ENCODE results near the gene SLC39A12.

Gene SLC39A12

GRCh38 chr10:18059826-18060559, 108.3 kb downstream of the SLC39A12 start:
- H3K36me3 ChIP-seq (ENCODE audit: control insufficient read depth, insufficient read depth, low read length), result no peaks in the 10 kb centered on the region
- H3K4me3 ChIP-seq (ENCODE audit: low read depth, low read length), result no peak overlapping the region
- no peak overlapping the region for H3K4me2 ChIP-seq (ENCODE audit: low read length)
- H3K4me1 ChIP-seq, result no peaks in the 10 kb centered on the region
- no peak overlapping the region for H3K27ac ChIP-seq
- H3K27me3 ChIP-seq (ENCODE audit: control insufficient read depth, insufficient read depth, low read length), result no peaks in the 10 kb centered on the region
- H3K9me3 ChIP-seq (ENCODE audit: control insufficient read depth, low read length), result no peaks in the 10 kb centered on the region
- no peaks in the 10 kb centered on the region for H3K79me2 ChIP-seq
- no peak overlapping the region for H3K9ac ChIP-seq
- H2AFZ ChIP-seq, result no peak overlapping the region
- TF ChIP-seq CTCF (IDR thresholded peaks at IDR 0.05), result no peak

DNA sequence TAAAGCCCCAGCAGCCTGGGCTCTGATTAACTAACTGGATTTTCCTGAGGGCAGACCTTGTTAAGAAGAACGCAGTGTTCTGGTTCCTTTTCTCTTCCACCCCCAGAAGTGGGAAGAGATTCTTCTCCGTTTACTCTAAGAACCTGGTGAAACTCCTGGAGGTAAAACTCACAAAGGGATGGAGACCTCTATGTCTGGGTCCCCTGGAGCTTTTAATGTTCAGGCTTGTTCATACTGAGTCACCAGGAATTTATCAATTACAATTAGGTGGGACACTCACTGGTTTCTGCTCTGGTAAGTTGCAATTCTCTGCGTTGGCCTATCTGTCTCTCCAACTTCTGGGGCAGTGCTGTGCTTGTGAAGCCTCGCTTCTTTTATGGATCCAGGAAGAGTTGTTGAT, 115.2 kb downstream of the SLC39A12 start:
- Histone ChIP-seq H3K27me3 (ENCODE audit: control insufficient read depth, insufficient read depth, low read length) (no peaks in the 10 kb centered on the region), H3K4me2 (ENCODE audit: low read length) (no peak overlapping the region), H3K9ac (no peak overlapping the region), H3K4me1 (no peaks in the 10 kb centered on the region), H3K36me3 (ENCODE audit: control insufficient read depth, insufficient read depth, low read length) (no peaks in the 10 kb centered on the region), H2AFZ (no peak overlapping the region), H3K27ac (no peak overlapping the region), H3K4me3 (ENCODE audit: low read depth, low read length) (no peak overlapping the region), H3K79me2 (no peaks in the 10 kb centered on the region), H3K9me3 (ENCODE audit: control insufficient read depth, low read length) (no peaks in the 10 kb centered on the region)
- no peak for TF ChIP-seq CTCF (IDR thresholded peaks at IDR 0.05)

DNA sequence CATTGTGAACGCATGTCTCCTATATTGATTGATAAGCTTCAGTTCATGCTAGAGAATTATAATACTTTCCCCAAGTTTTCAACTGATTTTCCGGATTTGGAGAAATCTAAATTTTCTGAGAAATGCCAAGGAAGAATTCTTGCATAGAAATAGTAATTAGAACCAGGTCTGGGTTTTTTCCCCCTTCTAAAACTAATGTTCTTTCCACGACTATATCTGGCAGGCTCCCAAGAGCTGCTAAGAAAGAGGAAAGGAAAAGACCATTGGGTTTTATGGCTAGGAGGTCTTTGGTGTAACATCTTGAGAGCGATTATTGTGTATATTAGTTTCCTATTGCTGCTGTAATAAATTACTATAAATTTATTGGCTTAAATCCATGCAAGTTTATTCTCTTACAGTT, 116.7 kb downstream of the SLC39A12 start:
- TF ChIP-seq CTCF (IDR thresholded peaks at IDR 0.05), result no peak
- H2AFZ ChIP-seq, result no peak overlapping the region
- no peaks in the 10 kb centered on the region for H3K27me3 ChIP-seq (ENCODE audit: control insufficient read depth, insufficient read depth, low read length)
- H3K9me3 ChIP-seq (ENCODE audit: control insufficient read depth, low read length), result no peaks in the 10 kb centered on the region
- H3K4me2 ChIP-seq (ENCODE audit: low read length), result no peak overlapping the region
- no peak overlapping the region for H3K4me3 ChIP-seq (ENCODE audit: low read depth, low read length)
- H3K27ac ChIP-seq, result no peak overlapping the region
- H3K4me1 ChIP-seq, result no peaks in the 10 kb centered on the region
- H3K9ac ChIP-seq, result no peak overlapping the region
- H3K79me2 ChIP-seq, result no peaks in the 10 kb centered on the region
- H3K36me3 ChIP-seq (ENCODE audit: control insufficient read depth, insufficient read depth, low read length), result no peaks in the 10 kb centered on the region

- Histone ChIP-seq H3K9ac (no peak overlapping the region), H3K9me3 (ENCODE audit: control insufficient read depth, low read length) (no peaks in the 10 kb centered on the region), H2AFZ (no peak overlapping the region), H3K4me3 (ENCODE audit: low read depth, low read length) (no peak overlapping the region), H3K4me1 (no peaks in the 10 kb centered on the region), H3K27me3 (ENCODE audit: control insufficient read depth, insufficient read depth, low read length) (no peaks in the 10 kb centered on the region), H3K79me2 (no peaks in the 10 kb centered on the region), H3K27ac (no peak overlapping the region), H3K4me2 (ENCODE audit: low read length) (no peak overlapping the region), H3K36me3 (ENCODE audit: control insufficient read depth, insufficient read depth, low read length) (no peaks in the 10 kb centered on the region)
- TF ChIP-seq CTCF (IDR thresholded peaks at IDR 0.05), result no peak
Measured at GRCh38 chr10:18071591-18071990, 119.9 kb downstream of the SLC39A12 start.

- Histone ChIP-seq H3K9ac (no peak overlapping the region), H3K36me3 (ENCODE audit: control insufficient read depth, insufficient read depth, low read length) (no peaks in the 10 kb centered on the region), H3K27me3 (ENCODE audit: control insufficient read depth, insufficient read depth, low read length) (no peaks in the 10 kb centered on the region), H3K79me2 (no peaks in the 10 kb centered on the region), H3K4me3 (ENCODE audit: low read depth, low read length) (no peak overlapping the region), H3K27ac (no peak overlapping the region), H3K4me1 (no peaks in the 10 kb centered on the region), H3K4me2 (ENCODE audit: low read length) (no peak overlapping the region), H2AFZ (no peak overlapping the region), H3K9me3 (ENCODE audit: control insufficient read depth, low read length) (no peaks in the 10 kb centered on the region)
- TF ChIP-seq CTCF (IDR thresholded peaks at IDR 0.05), result no peak
Measured at GRCh38 chr10:18073314-18073713, 121.6 kb downstream of the SLC39A12 start.
